ENCODE results near the gene MBNL2.

The MBNL2 gene

GRCh38 chr13:97223711-97224541 is 1.8 kb downstream of the MBNL2 start:
- in situ Hi-C loops (cut with MboI; ENCODE audit: low pct_unique_long_range_greater_than_20kb, low sequenced_read_pairs, unreplicated experiment), result no loop called here
- TF ChIP-seq CTCF (IDR thresholded peaks at IDR 0.05; ENCODE audit: extremely low read depth, insufficient read depth, missing control alignments), result no peak
- DNase-seq (ENCODE audit: low spot score), result no peak

DNA sequence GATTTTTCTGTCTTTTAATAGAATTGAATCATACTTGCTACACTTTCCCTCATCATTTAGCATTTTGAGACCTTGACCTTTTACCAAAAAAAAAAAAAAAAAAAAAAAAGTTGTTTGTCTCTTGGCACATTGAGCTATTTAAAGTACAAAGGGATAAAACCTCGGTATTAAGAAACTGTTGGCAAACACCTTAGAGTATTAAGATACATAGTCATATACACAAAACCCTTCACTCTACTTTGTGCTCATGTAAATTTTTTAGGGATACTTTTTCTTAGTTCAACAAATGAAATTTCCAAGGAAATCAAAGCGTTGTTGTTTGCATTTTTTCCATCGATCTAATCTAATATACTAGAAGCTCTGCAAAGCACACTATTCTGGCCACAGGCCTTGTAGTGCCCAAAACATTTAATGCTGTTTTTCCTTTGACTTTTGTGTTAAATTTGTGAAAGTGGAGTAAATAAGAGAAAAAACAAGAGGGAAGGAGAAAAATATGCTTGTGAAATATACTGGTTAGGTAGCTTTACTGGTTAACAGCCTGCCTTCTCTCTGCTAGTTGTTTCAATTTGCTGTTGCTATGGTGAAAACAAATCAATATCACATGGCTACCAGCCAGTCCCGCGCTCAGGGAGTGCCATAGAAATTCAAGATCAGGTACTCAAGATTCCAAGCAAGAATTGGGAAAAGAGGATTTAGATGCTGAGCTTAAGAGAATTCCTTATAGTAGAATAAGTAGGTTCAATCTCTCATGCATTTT is 2.6 kb downstream of the MBNL2 start:
- TF ChIP-seq CTCF (IDR thresholded peaks at IDR 0.05; ENCODE audit: extremely low read depth, insufficient read depth, missing control alignments), result no peak
- DNase-seq (ENCODE audit: low spot score), result peak; percentile 31
- in situ Hi-C loops (cut with MboI; ENCODE audit: low pct_unique_long_range_greater_than_20kb, low sequenced_read_pairs, unreplicated experiment), result no loop called here

GRCh38 chr13:97225533-97225932 is 3.4 kb downstream of the MBNL2 start:
- TF ChIP-seq CTCF (IDR thresholded peaks at IDR 0.05; ENCODE audit: extremely low read depth, insufficient read depth, missing control alignments), result no peak
- in situ Hi-C loops (cut with MboI; ENCODE audit: low pct_unique_long_range_greater_than_20kb, low sequenced_read_pairs, unreplicated experiment), result no loop called here
- no peak for DNase-seq (ENCODE audit: low spot score)

DNA sequence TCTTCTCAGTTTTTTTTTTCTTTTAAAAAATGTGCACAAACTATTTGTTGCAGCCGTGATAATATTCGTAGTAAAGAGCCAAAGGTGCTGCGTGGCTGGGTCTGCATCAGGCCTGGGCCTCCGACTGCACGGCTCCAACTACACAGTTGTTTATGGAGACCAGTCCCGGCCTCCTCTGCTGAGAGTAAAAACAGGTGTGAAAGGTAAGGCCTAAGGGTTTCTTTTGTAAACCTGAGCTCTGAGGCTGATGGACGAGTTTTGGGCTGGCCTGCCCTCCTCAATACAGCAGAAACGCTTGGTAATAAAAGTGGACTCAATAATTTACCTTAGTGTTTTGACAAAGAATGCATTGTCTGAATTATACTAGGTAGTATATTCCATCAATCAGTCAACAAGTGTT is 3.9 kb downstream of the MBNL2 start:
- DNase-seq (ENCODE audit: low spot score), result no peak
- in situ Hi-C loops (cut with MboI; ENCODE audit: low pct_unique_long_range_greater_than_20kb, low sequenced_read_pairs, unreplicated experiment), result no loop called here
- no peak for TF ChIP-seq CTCF (IDR thresholded peaks at IDR 0.05; ENCODE audit: extremely low read depth, insufficient read depth, missing control alignments)

DNA sequence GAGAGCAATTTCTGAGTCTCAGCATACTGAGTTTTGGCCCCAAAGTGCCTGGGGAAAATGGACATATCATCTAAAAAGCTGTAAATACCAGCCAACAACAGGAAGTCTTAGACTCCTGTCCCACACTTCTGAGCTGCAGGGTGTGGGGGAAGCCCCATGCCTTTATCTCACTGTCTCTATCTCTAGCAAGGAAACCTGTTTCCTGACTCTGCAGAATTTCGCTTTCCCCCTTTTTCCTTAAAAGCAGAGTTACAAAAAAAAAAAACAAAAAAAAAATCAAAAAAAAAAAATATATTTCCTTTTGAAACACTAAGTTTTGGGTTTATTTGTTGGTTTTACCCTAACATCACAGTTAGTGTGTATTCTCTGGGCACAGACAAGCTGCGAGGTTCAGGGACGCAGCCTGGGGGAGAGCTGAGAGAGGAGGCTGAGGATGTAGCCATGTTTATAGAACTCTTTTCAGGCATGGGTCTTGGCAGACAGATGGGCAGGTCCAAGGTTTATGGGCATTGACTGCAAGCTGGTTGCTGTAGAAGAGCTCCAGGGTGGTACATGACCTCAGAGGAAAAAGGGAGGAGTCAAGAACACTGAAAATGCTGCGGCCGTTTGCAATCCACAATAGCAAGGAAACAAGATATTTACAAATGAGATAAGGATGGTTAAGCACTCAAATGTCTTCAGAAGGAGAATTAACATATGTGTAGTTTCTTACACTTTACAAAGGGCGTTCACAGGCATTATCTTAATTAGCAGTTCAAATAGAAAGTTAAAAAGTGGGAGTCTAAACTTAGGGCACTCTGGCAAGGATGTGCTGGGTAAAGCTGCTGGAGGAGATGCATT is 4.9 kb downstream of the MBNL2 start:
- no peak for TF ChIP-seq CTCF (IDR thresholded peaks at IDR 0.05; ENCODE audit: extremely low read depth, insufficient read depth, missing control alignments)
- no peak for DNase-seq (ENCODE audit: low spot score)
- in situ Hi-C loops (cut with MboI; ENCODE audit: low pct_unique_long_range_greater_than_20kb, low sequenced_read_pairs, unreplicated experiment), result no loop called here

GRCh38 chr13:97228850-97229521 is 6.9 kb downstream of the MBNL2 start:
- TF ChIP-seq CTCF (IDR thresholded peaks at IDR 0.05; ENCODE audit: extremely low read depth, insufficient read depth, missing control alignments), result no peak
- no peak for DNase-seq (ENCODE audit: low spot score)
- in situ Hi-C loops (cut with MboI; ENCODE audit: low pct_unique_long_range_greater_than_20kb, low sequenced_read_pairs, unreplicated experiment), result no loop called here
